ENCODE data around the gene ZNF391. TPM values are rescaled to one million over a fixed set of nuclear protein-coding genes. Genes with fewer than 3 reads are reported as not detected.
"Not testable (repeated sequence)": the region's sequence is repeated elsewhere in the genome, so short reads cannot be mapped to it uniquely, and the experiment has no call there.

ZNF391 gene
- total RNA-seq, 1 donor from 2014 or later: 2.0 TPM

DNA sequence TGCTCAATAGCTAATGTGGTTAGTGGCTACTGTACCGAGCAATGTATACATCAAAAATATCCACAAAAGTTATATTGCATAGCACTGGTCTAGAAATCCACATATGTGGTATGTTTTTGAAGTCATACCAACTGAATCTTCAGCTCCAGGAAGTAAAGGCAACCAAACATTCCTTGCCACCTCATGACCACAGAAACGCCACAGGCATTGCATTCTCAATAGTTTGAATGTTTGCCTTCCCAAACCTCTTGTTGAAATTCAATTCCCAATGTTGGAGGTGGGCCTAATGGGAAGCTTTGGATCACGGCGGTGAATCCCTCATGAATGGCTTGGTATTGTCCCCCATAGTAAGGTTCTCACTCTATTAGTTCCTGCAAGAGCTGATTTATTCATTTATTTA lies 18.2 kb upstream of the ZNF391 start:
- peaks cover 10% of the 10 kb centered on the region for H3K4me1 ChIP-seq
- DNase-seq: no peak
- no peak overlapping the region for H3K27ac ChIP-seq
- H3K4me3 ChIP-seq: no peak overlapping the region
- H3K27me3 ChIP-seq (ENCODE audit: low read depth): no peaks in the 10 kb centered on the region
- H3K36me3 ChIP-seq: peaks cover 4% of the 10 kb centered on the region
- TF ChIP-seq, protein P1, sequence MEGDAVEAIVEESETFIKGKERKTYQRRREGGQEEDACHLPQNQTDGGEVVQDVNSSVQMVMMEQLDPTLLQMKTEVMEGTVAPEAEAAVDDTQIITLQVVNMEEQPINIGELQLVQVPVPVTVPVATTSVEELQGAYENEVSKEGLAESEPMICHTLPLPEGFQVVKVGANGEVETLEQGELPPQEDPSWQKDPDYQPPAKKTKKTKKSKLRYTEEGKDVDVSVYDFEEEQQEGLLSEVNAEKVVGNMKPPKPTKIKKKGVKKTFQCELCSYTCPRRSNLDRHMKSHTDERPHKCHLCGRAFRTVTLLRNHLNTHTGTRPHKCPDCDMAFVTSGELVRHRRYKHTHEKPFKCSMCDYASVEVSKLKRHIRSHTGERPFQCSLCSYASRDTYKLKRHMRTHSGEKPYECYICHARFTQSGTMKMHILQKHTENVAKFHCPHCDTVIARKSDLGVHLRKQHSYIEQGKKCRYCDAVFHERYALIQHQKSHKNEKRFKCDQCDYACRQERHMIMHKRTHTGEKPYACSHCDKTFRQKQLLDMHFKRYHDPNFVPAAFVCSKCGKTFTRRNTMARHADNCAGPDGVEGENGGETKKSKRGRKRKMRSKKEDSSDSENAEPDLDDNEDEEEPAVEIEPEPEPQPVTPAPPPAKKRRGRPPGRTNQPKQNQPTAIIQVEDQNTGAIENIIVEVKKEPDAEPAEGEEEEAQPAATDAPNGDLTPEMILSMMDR (IDR thresholded peaks at IDR 0.05): no peak
- ATAC-seq: no peak
- H3K9me3 ChIP-seq: no peaks in the 10 kb centered on the region
- intact Hi-C loops (cut with DNase I): no loop called here

GRCh38 chr6:27374824-27375612 lies 13.5 kb upstream of the ZNF391 start:
- intact Hi-C loops (cut with DNase I): no loop called here
- TF ChIP-seq, protein P1 (IDR thresholded peaks at IDR 0.05): no peak
- Histone ChIP-seq H3K9me3 (no peaks in the 10 kb centered on the region), H3K36me3 (no peaks in the 10 kb centered on the region), H3K27ac (peak overlapping the region; percentile 82), H3K4me3 (peak overlapping the region; percentile 78), H3K27me3 (ENCODE audit: low read depth) (peaks cover 3% of the 10 kb centered on the region), H3K4me1 (peaks cover 10% of the 10 kb centered on the region)
- ATAC-seq (peak; percentile 98 to 100), DNase-seq (peak; percentile 87)

GRCh38 chr6:27375613-27376079 lies 12.9 kb upstream of the ZNF391 start:
- no peak for DNase-seq
- H3K4me1 ChIP-seq: peaks cover 10% of the 10 kb centered on the region
- no peaks in the 10 kb centered on the region for H3K36me3 ChIP-seq
- H3K4me3 ChIP-seq: peak overlapping the region; percentile 78
- H3K9me3 ChIP-seq: no peaks in the 10 kb centered on the region
- TF ChIP-seq, protein P1 (IDR thresholded peaks at IDR 0.05): no peak
- intact Hi-C loops (cut with DNase I): no loop called here
- ATAC-seq: no peak
- no peak overlapping the region for H3K27ac ChIP-seq
- H3K27me3 ChIP-seq (ENCODE audit: low read depth): peaks cover 3% of the 10 kb centered on the region

DNA sequence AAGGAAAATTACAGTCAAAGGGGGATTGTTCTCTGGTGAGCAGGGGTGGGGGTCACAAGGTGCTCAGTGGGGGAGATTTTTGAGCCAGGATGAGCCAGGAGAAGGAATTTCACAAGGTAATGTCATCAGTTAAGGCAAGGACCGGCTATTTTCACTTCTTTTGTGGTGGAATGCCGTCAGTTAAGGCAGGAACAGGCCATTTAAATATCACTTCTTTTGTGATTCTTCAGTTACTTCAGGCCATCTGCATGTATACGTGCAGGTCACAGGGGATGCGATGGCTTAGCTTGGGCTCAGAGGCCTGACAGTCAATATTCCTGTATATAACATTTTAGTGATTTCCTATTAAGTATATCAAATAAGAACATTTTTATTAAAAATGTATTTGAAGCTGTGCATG lies 10.2 kb upstream of the ZNF391 start:
- H3K27ac ChIP-seq; ATAC-seq; DNase-seq; H3K27me3 ChIP-seq (ENCODE audit: low read depth); H3K4me3 ChIP-seq; intact Hi-C loops (cut with DNase I); H3K4me1 ChIP-seq; H3K36me3 ChIP-seq; H3K9me3 ChIP-seq: not testable (repeated sequence)

DNA sequence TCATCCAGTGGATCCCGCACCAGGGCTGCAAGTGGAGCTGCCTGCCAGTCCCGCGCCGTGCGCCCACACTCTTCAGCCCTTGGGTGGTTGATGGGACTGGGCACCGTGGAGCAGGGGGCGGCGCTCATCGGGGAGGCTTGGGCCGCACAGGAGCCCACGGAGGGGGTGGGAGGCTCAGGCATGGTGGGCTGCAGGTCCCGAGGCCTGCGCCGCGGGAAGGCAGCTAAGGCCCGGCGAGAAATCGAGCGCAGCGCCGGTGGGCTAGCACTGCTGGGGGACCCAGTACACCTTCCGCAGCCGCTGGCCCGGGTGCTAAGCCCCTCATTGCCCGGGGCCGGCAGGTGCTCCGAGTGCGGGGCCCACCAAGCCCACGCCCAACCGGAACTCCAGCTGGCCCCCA lies 7.6 kb upstream of the ZNF391 start:
- H3K9me3 ChIP-seq; H3K4me1 ChIP-seq; DNase-seq; ATAC-seq; intact Hi-C loops (cut with DNase I); H3K27ac ChIP-seq; H3K27me3 ChIP-seq (ENCODE audit: low read depth); H3K4me3 ChIP-seq; H3K36me3 ChIP-seq: not testable (repeated sequence)

DNA sequence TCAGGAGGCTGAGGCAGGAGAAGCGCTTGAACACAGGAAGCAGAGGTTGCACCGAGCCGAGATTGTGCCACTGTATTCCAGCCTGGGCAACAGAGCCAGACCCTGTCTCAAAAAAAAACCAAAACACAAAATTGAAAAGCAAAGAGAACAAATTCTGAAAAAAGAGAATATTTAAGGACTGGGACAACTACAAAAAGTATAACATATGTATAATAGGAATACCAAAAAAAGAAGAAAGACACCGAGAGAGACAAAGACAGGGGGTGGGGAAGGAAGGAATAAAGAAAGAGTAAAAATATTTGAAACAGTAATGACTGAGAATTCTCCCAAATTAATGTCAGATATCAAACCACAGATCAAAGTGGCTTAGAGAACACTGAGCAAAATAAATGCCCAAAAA lies 5.5 kb upstream of the ZNF391 start:
- intact Hi-C loops (cut with DNase I): no loop called here
- DNase-seq (no peak), ATAC-seq (no peak)
- no peak overlapping the region for H3K27ac ChIP-seq
- H3K4me3 ChIP-seq: no peak overlapping the region
- no peaks in the 10 kb centered on the region for H3K27me3 ChIP-seq (ENCODE audit: low read depth)
- no peaks in the 10 kb centered on the region for H3K36me3 ChIP-seq
- TF ChIP-seq, protein P1 (IDR thresholded peaks at IDR 0.05): no peak
- peaks cover 3% of the 10 kb centered on the region for H3K9me3 ChIP-seq
- H3K4me1 ChIP-seq: peaks cover 3% of the 10 kb centered on the region
